ENCODE results near the gene KCNJ6. TPM values are rescaled to one million over a fixed set of nuclear protein-coding genes. Genes with fewer than 3 reads are reported as not detected.
A peak's percentile ranks its signal among the peaks of the same experiment; 100 is the strongest.
"Not testable (repeated sequence)": the region's sequence is repeated elsewhere in the genome, so short reads cannot be mapped to it uniquely, and the experiment has no call there.

KCNJ6 gene
- total RNA-seq, 1 donor from 2014 or later, result 10.5 TPM

GRCh38 chr21:37593015-37593414, 323.2 kb downstream of the KCNJ6 start:
- Mint-ChIP-seq H3K27me3 (ENCODE audit: unreplicated experiment) (no peaks in the 10 kb centered on the region), H3K4me1 (ENCODE audit: unreplicated experiment) (no peaks in the 10 kb centered on the region), H3K4me3 (ENCODE audit: unreplicated experiment) (no peak overlapping the region), H3K36me3 (ENCODE audit: unreplicated experiment) (no peaks in the 10 kb centered on the region), H3K9me3 (ENCODE audit: unreplicated experiment) (no peaks in the 10 kb centered on the region), H3K27ac (ENCODE audit: unreplicated experiment) (no peak overlapping the region)
- peak; percentile 48 for DNase-seq (ENCODE audit: extremely low spot score, unreplicated experiment)
- TF ChIP-seq CTCF (IDR thresholded peaks at IDR 0.05), result no peak

GRCh38 chr21:37592496-37592895, 323.8 kb downstream of the KCNJ6 start:
- H3K4me3 Mint-ChIP-seq (ENCODE audit: unreplicated experiment), result no peak overlapping the region
- H3K4me1 Mint-ChIP-seq (ENCODE audit: unreplicated experiment), result no peaks in the 10 kb centered on the region

GRCh38 chr21:37591994-37592393, 324.3 kb downstream of the KCNJ6 start:
- H3K27ac Mint-ChIP-seq (ENCODE audit: unreplicated experiment); H3K27me3 Mint-ChIP-seq (ENCODE audit: unreplicated experiment); H3K9me3 Mint-ChIP-seq (ENCODE audit: unreplicated experiment); H3K4me1 Mint-ChIP-seq (ENCODE audit: unreplicated experiment); H3K36me3 Mint-ChIP-seq (ENCODE audit: unreplicated experiment); H3K4me3 Mint-ChIP-seq (ENCODE audit: unreplicated experiment): not testable (repeated sequence)
- peak; percentile 21 for DNase-seq (ENCODE audit: extremely low spot score, unreplicated experiment)

More at GRCh38 chr21:37592496-37592895, 323.8 kb downstream of the KCNJ6 start:
- no peaks in the 10 kb centered on the region for H3K27me3 Mint-ChIP-seq (ENCODE audit: unreplicated experiment)
- H3K9me3 Mint-ChIP-seq (ENCODE audit: unreplicated experiment), result no peaks in the 10 kb centered on the region
- TF ChIP-seq CTCF (IDR thresholded peaks at IDR 0.05), result no peak
- no peaks in the 10 kb centered on the region for H3K36me3 Mint-ChIP-seq (ENCODE audit: unreplicated experiment)
- DNase-seq (ENCODE audit: extremely low spot score, unreplicated experiment), result peak; percentile 68
- no peak overlapping the region for H3K27ac Mint-ChIP-seq (ENCODE audit: unreplicated experiment)

- not testable (repeated sequence) for H3K27ac Mint-ChIP-seq (ENCODE audit: unreplicated experiment); H3K9me3 Mint-ChIP-seq (ENCODE audit: unreplicated experiment); H3K4me3 Mint-ChIP-seq (ENCODE audit: unreplicated experiment); H3K27me3 Mint-ChIP-seq (ENCODE audit: unreplicated experiment); H3K4me1 Mint-ChIP-seq (ENCODE audit: unreplicated experiment); H3K36me3 Mint-ChIP-seq (ENCODE audit: unreplicated experiment)
- peak; percentile 54 for DNase-seq (ENCODE audit: extremely low spot score, unreplicated experiment)
Measured at GRCh38 chr21:37590836-37591235, 325.4 kb downstream of the KCNJ6 start.

- not testable (repeated sequence) for H3K27ac Mint-ChIP-seq (ENCODE audit: unreplicated experiment); H3K36me3 Mint-ChIP-seq (ENCODE audit: unreplicated experiment); H3K4me1 Mint-ChIP-seq (ENCODE audit: unreplicated experiment); H3K9me3 Mint-ChIP-seq (ENCODE audit: unreplicated experiment); H3K4me3 Mint-ChIP-seq (ENCODE audit: unreplicated experiment); H3K27me3 Mint-ChIP-seq (ENCODE audit: unreplicated experiment)
- peak; percentile 15 for DNase-seq (ENCODE audit: extremely low spot score, unreplicated experiment)
Measured at GRCh38 chr21:37588644-37589043, 327.6 kb downstream of the KCNJ6 start.

- peak; percentile 30 for DNase-seq (ENCODE audit: extremely low spot score, unreplicated experiment)
- TF ChIP-seq CTCF (IDR thresholded peaks at IDR 0.05), result no peak
- peaks cover 2% of the 10 kb centered on the region for H3K27me3 Mint-ChIP-seq (ENCODE audit: unreplicated experiment)
- H3K36me3 Mint-ChIP-seq (ENCODE audit: unreplicated experiment), result no peaks in the 10 kb centered on the region
- no peaks in the 10 kb centered on the region for H3K9me3 Mint-ChIP-seq (ENCODE audit: unreplicated experiment)
- no peaks in the 10 kb centered on the region for H3K4me1 Mint-ChIP-seq (ENCODE audit: unreplicated experiment)
- no peak overlapping the region for H3K4me3 Mint-ChIP-seq (ENCODE audit: unreplicated experiment)
- H3K27ac Mint-ChIP-seq (ENCODE audit: unreplicated experiment), result no peak overlapping the region
Measured at GRCh38 chr21:37587635-37588177, 328.6 kb downstream of the KCNJ6 start.

GRCh38 chr21:37587203-37587602, 329.1 kb downstream of the KCNJ6 start:
- Mint-ChIP-seq H3K4me3 (ENCODE audit: unreplicated experiment) (no peak overlapping the region), H3K27ac (ENCODE audit: unreplicated experiment) (no peak overlapping the region), H3K9me3 (ENCODE audit: unreplicated experiment) (no peaks in the 10 kb centered on the region), H3K36me3 (ENCODE audit: unreplicated experiment) (no peaks in the 10 kb centered on the region), H3K4me1 (ENCODE audit: unreplicated experiment) (peaks cover 2% of the 10 kb centered on the region), H3K27me3 (ENCODE audit: unreplicated experiment) (peaks cover 2% of the 10 kb centered on the region)
- TF ChIP-seq CTCF (IDR thresholded peaks at IDR 0.05), result no peak
- peak; percentile 67 for DNase-seq (ENCODE audit: extremely low spot score, unreplicated experiment)

Measured in osteocyte (in vitro differentiated cells).